ENCODE data around the gene STAT3. TPM values are rescaled to one million over a fixed set of nuclear protein-coding genes. Genes with fewer than 3 reads are reported as not detected.

STAT3 gene
- total RNA-seq, 1 donor from 2014 or later = 210 TPM

GRCh38 chr17:42348104-42348503, 40.1 kb downstream of the STAT3 start:
- Histone ChIP-seq H3K4me3 (no peak overlapping the region), H3K36me3 (peaks cover 5 to 31% of the 10 kb centered on the region in 2 donors), H3K27me3 (no peaks in the 10 kb centered on the region), H3K27ac (peak overlapping the region; percentile 31), H3K4me1 (peaks cover 49% of the 10 kb centered on the region), H3K9me3 (no peaks in the 10 kb centered on the region)
- TF ChIP-seq POLR2AphosphoS5 (IDR thresholded peaks at IDR 0.05; ENCODE audit: insufficient read depth in 1 of 2, low read depth in 1 of 2) = no peak
- TF ChIP-seq CTCF (IDR thresholded peaks at IDR 0.05) = no peak
- no peak for TF ChIP-seq POLR2A (IDR thresholded peaks at IDR 0.05)
- no peak for DNase-seq (ENCODE audit: extremely low spot score in 2 of 2)
- intact Hi-C loops (cut with DNase I) = loop anchor here (5.0 kb wide), 1 partner anchor 39 kb away; the partner anchor contains the start of gene STAT3

GRCh38 chr17:42347606-42348005, 40.6 kb downstream of the STAT3 start:
- no peaks in the 10 kb centered on the region for H3K27me3 ChIP-seq
- DNase-seq (ENCODE audit: extremely low spot score in 2 of 2) = no peak
- H3K4me1 ChIP-seq = peaks cover 46% of the 10 kb centered on the region
- peak overlapping the region; percentile 31 for H3K27ac ChIP-seq
- H3K9me3 ChIP-seq = no peaks in the 10 kb centered on the region
- peaks cover 5 to 36% of the 10 kb centered on the region in 2 donors for H3K36me3 ChIP-seq
- intact Hi-C loops (cut with DNase I) = loop anchor here (5.0 kb wide), 1 partner anchor 40 kb away; the partner anchor contains the start of gene STAT3
- H3K4me3 ChIP-seq = no peak overlapping the region
- TF ChIP-seq POLR2AphosphoS5 (IDR thresholded peaks at IDR 0.05; ENCODE audit: insufficient read depth in 1 of 2, low read depth in 1 of 2) (no peak), CTCF (IDR thresholded peaks at IDR 0.05) (no peak), POLR2A (IDR thresholded peaks at IDR 0.05) (no peak)

GRCh38 chr17:42347198-42347597, 41.0 kb downstream of the STAT3 start:
- Histone ChIP-seq H3K4me3 (no peak overlapping the region), H3K27me3 (no peaks in the 10 kb centered on the region), H3K9me3 (no peaks in the 10 kb centered on the region), H3K4me1 (peaks cover 46% of the 10 kb centered on the region), H3K27ac (peak overlapping the region; percentile 31), H3K36me3 (peaks cover 5 to 40% of the 10 kb centered on the region in 2 donors)
- no peak for TF ChIP-seq POLR2A (IDR thresholded peaks at IDR 0.05)
- peak in 1 of 2 donors; percentile 57 for TF ChIP-seq POLR2AphosphoS5 (IDR thresholded peaks at IDR 0.05; ENCODE audit: insufficient read depth in 1 of 2, low read depth in 1 of 2)
- intact Hi-C loops (cut with DNase I) = loop anchor here (5.0 kb wide), 1 partner anchor 40 kb away; the partner anchor contains the start of gene STAT3
- no peak for DNase-seq (ENCODE audit: extremely low spot score in 2 of 2)

- TF ChIP-seq POLR2AphosphoS5 (IDR thresholded peaks at IDR 0.05; ENCODE audit: insufficient read depth in 1 of 2, low read depth in 1 of 2) = no peak
- TF ChIP-seq CTCF (IDR thresholded peaks at IDR 0.05) = no peak
- DNase-seq (ENCODE audit: extremely low spot score in 2 of 2) = no peak
- no peak overlapping the region for H3K4me3 ChIP-seq
- H3K9me3 ChIP-seq = no peaks in the 10 kb centered on the region
- H3K4me1 ChIP-seq = peaks cover 46% of the 10 kb centered on the region
- H3K36me3 ChIP-seq = peaks cover 5 to 46% of the 10 kb centered on the region in 2 donors
- no peaks in the 10 kb centered on the region for H3K27me3 ChIP-seq
- peak overlapping the region; percentile 31 for H3K27ac ChIP-seq
- intact Hi-C loops (cut with DNase I) = loop anchor here (5.0 kb wide), 1 partner anchor 41 kb away; the partner anchor contains the start of gene STAT3
Measured at GRCh38 chr17:42346481-42346880, 41.8 kb downstream of the STAT3 start.

GRCh38 chr17:42345396-42346073, 42.7 kb downstream of the STAT3 start:
- H3K4me3 ChIP-seq = no peak overlapping the region
- intact Hi-C loops (cut with DNase I) = loop anchor here (5.0 kb wide), 1 partner anchor 42 kb away; the partner anchor contains the start of gene STAT3
- no peak for TF ChIP-seq POLR2AphosphoS5 (IDR thresholded peaks at IDR 0.05; ENCODE audit: insufficient read depth in 1 of 2, low read depth in 1 of 2)
- TF ChIP-seq POLR2A (IDR thresholded peaks at IDR 0.05) = no peak
- no peak for TF ChIP-seq CTCF (IDR thresholded peaks at IDR 0.05)
- DNase-seq (ENCODE audit: extremely low spot score in 2 of 2) = no peak
- peaks cover 43% of the 10 kb centered on the region for H3K4me1 ChIP-seq
- H3K36me3 ChIP-seq = peaks cover 5 to 54% of the 10 kb centered on the region in 2 donors
- H3K27me3 ChIP-seq = no peaks in the 10 kb centered on the region
- H3K9me3 ChIP-seq = no peaks in the 10 kb centered on the region
- H3K27ac ChIP-seq = peak overlapping the region; percentile 5
